DOHH2 (cell line): Measurements from ENCODE around the gene P2RY14.

Experiments
- H3F3A ChIP-seq: fragments of 200-600 bp; sonication (generic), shearing (Covaris generic); 2 replicates; pipeline ENCODE4 v1.6.0; 2016; ENCODE audit warnings: antibody characterized with exemption, mild to moderate bottlenecking; ENCODE audit not compliant: control insufficient read depth, insufficient read depth
- H3K27ac ChIP-seq: fragments of 200-600 bp; sonication (generic); 2 replicates; pipeline ENCODE4 v1.5.1; 2014; ENCODE audit warnings: low read depth, mild to moderate bottlenecking, low read length, moderate library complexity
- H3K27me3 ChIP-seq: fragments of 200-600 bp; sonication (generic); 2 replicates; pipeline ENCODE4 v1.6.1; 2014; ENCODE audit warnings: mild to moderate bottlenecking, low read length, mixed read lengths; ENCODE audit not compliant: control insufficient read depth
- H3K36me3 ChIP-seq: fragments of 200-600 bp; sonication (generic); 2 replicates; pipeline ENCODE4 v1.6.1; 2014; ENCODE audit warnings: mild to moderate bottlenecking, low read length, moderate library complexity, mixed read lengths; ENCODE audit not compliant: control insufficient read depth
- H3K4me1 ChIP-seq: fragments of 200-600 bp; sonication (generic); 2 replicates; pipeline ENCODE4 v1.6.1; 2014; ENCODE audit warnings: mild to moderate bottlenecking, low read length, mixed read lengths; ENCODE audit not compliant: control insufficient read depth
- H3K4me2 ChIP-seq: fragments of 200-600 bp; sonication (generic); 2 replicates; pipeline ENCODE4 v1.6.0; 2014; ENCODE audit warnings: mild to moderate bottlenecking, low read length, moderate library complexity
- H3K4me3 ChIP-seq: fragments of 200-600 bp; sonication (generic); 2 replicates; pipeline ENCODE4 v1.5.1; 2014; ENCODE audit warnings: mild to moderate bottlenecking, low read length, mixed read lengths
- H3K79me2 ChIP-seq: fragments of 200-600 bp; sonication (generic); 2 replicates; pipeline ENCODE4 v1.6.1; 2014; ENCODE audit warnings: mild to moderate bottlenecking, low read length, mixed read lengths; ENCODE audit not compliant: control insufficient read depth
- H3K9me2 ChIP-seq: fragments of 200-600 bp; sonication (generic); replicated peaks from 2 replicates; pipeline ENCODE4 v1.6.1; 2014; ENCODE audit warnings: mild to moderate bottlenecking, low read length, mixed read lengths; ENCODE audit not compliant: control insufficient read depth
- H3K9me3 ChIP-seq: fragments of 200-600 bp; sonication (generic); 2 replicates; pipeline ENCODE4 v1.6.1; 2014; ENCODE audit warnings: antibody characterized with exemption, low read length, mixed read lengths; ENCODE audit not compliant: control insufficient read depth, insufficient read depth
- H4K20me1 ChIP-seq: fragments of 200-600 bp; sonication (generic); 2 replicates; pipeline ENCODE4 v1.6.0; 2014; ENCODE audit warnings: low read depth, mild to moderate bottlenecking, antibody characterized with exemption, low read length, moderate library complexity; ENCODE audit not compliant: control insufficient read depth, insufficient read depth
- CTCF ChIP-seq: fragments of 200-600 bp; sonication (generic); IDR thresholded peaks from one replicate; pipeline ENCODE4 v1.5.1; 2014; ENCODE audit warnings: antibody characterized with exemption, mild to moderate bottlenecking, low read depth, low read length; ENCODE audit not compliant: poor library complexity, severe bottlenecking
- EZH2phosphoT487 ChIP-seq: fragments of 200-600 bp; sonication (generic); IDR thresholded peaks from 2 replicates; pipeline ENCODE4 v1.6.1; 2017; ENCODE audit warnings: borderline replicate concordance, mild to moderate bottlenecking, antibody characterized with exemption, low read length, moderate library complexity, mixed read lengths

Gene P2RY14

GRCh38 chr3:151203051-151203420, 75.3 kb downstream of the P2RY14 start, which contains the start of gene GPR171:
Gene GPR171 (minus strand): TSS chr3:151203216. CDS start chr3:151199386, 3,830 bp downstream.
- Histone ChIP-seq H3F3A (no peaks in the 10 kb centered on the region), H3K79me2 (no peaks in the 10 kb centered on the region), H3K36me3 (no peaks in the 10 kb centered on the region), H3K4me3 (no peak within 1 kb of the TSS), H3K4me2 (no peak within 1 kb of the TSS), H3K27me3 (no peaks in the 10 kb centered on the region), H3K27ac (no peak within 1 kb of the TSS), H3K9me3 (no peaks in the 10 kb centered on the region), H3K9me2 (no peaks in the 10 kb centered on the region), H4K20me1 (no peaks in the 10 kb centered on the region), H3K4me1 (no peaks in the 10 kb centered on the region)
- TF ChIP-seq EZH2phosphoT487 = no peak
- TF ChIP-seq CTCF = no peak

DNA sequence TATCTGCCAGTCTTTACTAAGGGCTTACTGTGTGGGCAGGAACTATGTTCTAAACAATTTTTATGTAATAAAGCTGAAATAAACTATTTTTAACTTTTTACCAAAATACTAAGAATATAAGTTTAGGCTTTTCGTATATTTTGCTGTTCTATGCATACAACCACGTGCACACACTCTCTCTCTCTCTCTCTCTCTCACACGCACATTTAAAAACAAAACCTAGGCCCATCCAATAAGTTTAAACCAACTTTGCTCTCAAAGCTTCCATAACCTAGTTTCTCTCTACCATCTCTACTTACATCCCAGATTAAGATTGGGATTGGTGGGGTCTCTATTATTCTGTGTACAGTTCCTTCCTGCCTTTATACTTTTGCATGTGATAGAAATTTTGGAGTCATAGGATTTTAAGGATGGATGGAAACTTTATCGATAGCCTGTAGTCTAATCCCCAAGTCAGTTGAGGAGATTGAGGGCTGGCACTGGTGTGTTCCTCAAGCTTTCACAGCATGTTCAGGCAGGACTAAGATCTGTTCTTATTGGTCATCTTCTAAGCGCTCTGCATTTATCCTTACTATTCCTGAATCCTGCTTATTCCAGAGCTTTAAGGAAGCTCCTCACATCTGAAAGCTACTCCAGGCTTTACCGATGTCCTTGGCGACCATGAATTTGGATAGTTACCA, 77.2 kb downstream of the P2RY14 start:
- H3K4me2 ChIP-seq = no peak overlapping the region
- no peaks in the 10 kb centered on the region for H3K9me2 ChIP-seq
- no peaks in the 10 kb centered on the region for H4K20me1 ChIP-seq
- H3K36me3 ChIP-seq = no peaks in the 10 kb centered on the region
- no peaks in the 10 kb centered on the region for H3K9me3 ChIP-seq
- H3F3A ChIP-seq = no peaks in the 10 kb centered on the region
- H3K4me3 ChIP-seq = no peak overlapping the region
- no peaks in the 10 kb centered on the region for H3K27me3 ChIP-seq
- H3K4me1 ChIP-seq = no peaks in the 10 kb centered on the region
- TF ChIP-seq EZH2phosphoT487 (no peak), CTCF (no peak)
- H3K79me2 ChIP-seq = no peaks in the 10 kb centered on the region
- H3K27ac ChIP-seq = no peak overlapping the region

DNA sequence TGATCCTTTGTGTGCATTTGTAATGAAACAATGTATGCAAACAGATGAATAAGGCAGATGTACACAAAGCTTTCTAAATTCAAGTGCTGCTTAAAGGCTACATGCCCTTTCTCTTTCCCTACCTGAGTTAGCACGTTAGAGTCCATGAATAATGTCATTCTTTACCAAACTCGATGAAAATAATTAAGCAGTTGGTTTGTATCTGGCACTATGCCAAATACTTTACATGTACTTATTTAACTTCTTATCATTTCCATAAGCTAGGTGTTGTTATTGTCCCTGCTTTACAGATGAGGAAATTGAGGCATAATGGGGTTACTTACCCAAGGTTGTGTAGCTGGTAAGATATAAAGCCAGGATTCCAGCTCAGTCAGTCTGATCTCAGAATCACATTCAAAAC, 77.8 kb downstream of the P2RY14 start:
- Histone ChIP-seq H3K9me2 (no peaks in the 10 kb centered on the region), H3F3A (no peaks in the 10 kb centered on the region), H3K4me3 (no peak overlapping the region), H3K79me2 (no peaks in the 10 kb centered on the region), H4K20me1 (no peaks in the 10 kb centered on the region), H3K9me3 (no peaks in the 10 kb centered on the region), H3K4me2 (no peak overlapping the region), H3K27ac (no peak overlapping the region), H3K27me3 (no peaks in the 10 kb centered on the region), H3K4me1 (no peaks in the 10 kb centered on the region), H3K36me3 (no peaks in the 10 kb centered on the region)
- TF ChIP-seq EZH2phosphoT487 = no peak
- no peak for TF ChIP-seq CTCF
